Hepatocyte (in vitro differentiated cells): Measurements from ENCODE around the gene PLVAP. TPM values are rescaled to one million over a fixed set of nuclear protein-coding genes. Genes with fewer than 3 reads are reported as not detected.

Experiments
- DNase-seq: peaks from one replicate; pipeline ENCODE4 v3.0.0-alpha.2; 2016; ENCODE audit warnings: low spot score
- H2AFZ ChIP-seq: fragments of 200-600 bp; sonication (generic); 2 replicates; pipeline ENCODE4 v1.6.0; 2016; ENCODE audit warnings: antibody characterized with exemption, mild to moderate bottlenecking
- H3K27ac ChIP-seq: fragments of 200-600 bp; sonication (generic); 2 replicates; pipeline ENCODE4 v1.5.1; 2016; ENCODE audit warnings: mild to moderate bottlenecking
- H3K27me3 ChIP-seq: fragments of 200-600 bp; sonication (generic); 2 replicates; pipeline ENCODE4 v1.6.1; 2016
- H3K36me3 ChIP-seq: fragments of 200-600 bp; sonication (generic); replicated peaks from 2 replicates; pipeline ENCODE4 v1.5.1; 2016; ENCODE audit warnings: low read depth; ENCODE audit not compliant: insufficient read depth
- H3K4me1 ChIP-seq: fragments of 200-600 bp; sonication (generic); 2 replicates; pipeline ENCODE4 v1.5.1; 2016; ENCODE audit warnings: mild to moderate bottlenecking, moderate library complexity; ENCODE audit not compliant: insufficient read depth
- H3K4me2 ChIP-seq: fragments of 200-600 bp; sonication (generic); 2 replicates; pipeline ENCODE4 v1.6.0; 2016
- H3K4me3 ChIP-seq: fragments of 200-600 bp; sonication (generic); 2 replicates; pipeline ENCODE4 v1.5.1; 2016; ENCODE audit warnings: mild to moderate bottlenecking
- H3K79me2 ChIP-seq: fragments of 200-600 bp; sonication (generic); 2 replicates; pipeline ENCODE4 v1.6.0; 2017; ENCODE audit warnings: mild to moderate bottlenecking
- H3K9me2 ChIP-seq: fragments of 200-600 bp; sonication (generic); replicated peaks from 2 replicates; pipeline ENCODE4 v1.6.0; 2017; ENCODE audit warnings: mild to moderate bottlenecking; ENCODE audit not compliant: insufficient read depth
- H3K9me3 ChIP-seq: fragments of 200-600 bp; sonication (generic); 2 replicates; pipeline ENCODE4 v1.5.1; 2016; ENCODE audit warnings: low read depth, mild to moderate bottlenecking
- H4K20me1 ChIP-seq: fragments of 200-600 bp; sonication (generic); 2 replicates; pipeline ENCODE4 v1.6.0; 2016; ENCODE audit warnings: mild to moderate bottlenecking; ENCODE audit not compliant: insufficient read depth, poor library complexity, severe bottlenecking
- CTCF ChIP-seq: fragments of 200-600 bp; sonication (generic); IDR thresholded peaks from 2 replicates; pipeline ENCODE4 v1.5.1; 2016; ENCODE audit warnings: antibody characterized with exemption, mild to moderate bottlenecking; ENCODE audit not compliant: poor library complexity
- EZH2 ChIP-seq: fragments of 200-600 bp; sonication (generic); IDR thresholded peaks from 2 replicates; pipeline ENCODE4 v1.6.1; 2016; ENCODE audit warnings: antibody characterized with exemption, mild to moderate bottlenecking, borderline replicate concordance
- EZH2phosphoT487 ChIP-seq: fragments of 200-600 bp; sonication (generic); IDR thresholded peaks from one replicate; pipeline ENCODE4 v1.6.1; 2018; ENCODE audit warnings: antibody characterized with exemption, mild to moderate bottlenecking, low read depth, moderate library complexity; ENCODE audit not compliant: unreplicated experiment, severe bottlenecking
- WGBS: methylation state at CpG from one replicate; pipeline ENCODE4 v1.1.6; 2016; ENCODE audit warnings: low lambda C conversion rate; ENCODE audit errors: missing lambda C conversion rate; 5-methylcytosine and 5-hydroxymethylcytosine counted together
- polyA plus RNA-seq: library from polyadenylated mRNA; unstranded; fragments of >200 nt; fragmentation: Nextera tagmentation; extraction: Ambion mirVana; gene quantifications from 2 replicates; pipeline ENCODE4 v1.2.1, GENCODE V29; 2016
- total RNA-seq: library from RNA; depleted of rRNA; stranded (reverse); fragments of >200 nt; gene quantifications from 2 replicates; pipeline ENCODE4 v1.2.3, GENCODE V29; 2014

PLVAP gene
- total and polyA plus RNA-seq, 2 experiments from 2014 or later = 1.4 to 5.3 TPM

DNA sequence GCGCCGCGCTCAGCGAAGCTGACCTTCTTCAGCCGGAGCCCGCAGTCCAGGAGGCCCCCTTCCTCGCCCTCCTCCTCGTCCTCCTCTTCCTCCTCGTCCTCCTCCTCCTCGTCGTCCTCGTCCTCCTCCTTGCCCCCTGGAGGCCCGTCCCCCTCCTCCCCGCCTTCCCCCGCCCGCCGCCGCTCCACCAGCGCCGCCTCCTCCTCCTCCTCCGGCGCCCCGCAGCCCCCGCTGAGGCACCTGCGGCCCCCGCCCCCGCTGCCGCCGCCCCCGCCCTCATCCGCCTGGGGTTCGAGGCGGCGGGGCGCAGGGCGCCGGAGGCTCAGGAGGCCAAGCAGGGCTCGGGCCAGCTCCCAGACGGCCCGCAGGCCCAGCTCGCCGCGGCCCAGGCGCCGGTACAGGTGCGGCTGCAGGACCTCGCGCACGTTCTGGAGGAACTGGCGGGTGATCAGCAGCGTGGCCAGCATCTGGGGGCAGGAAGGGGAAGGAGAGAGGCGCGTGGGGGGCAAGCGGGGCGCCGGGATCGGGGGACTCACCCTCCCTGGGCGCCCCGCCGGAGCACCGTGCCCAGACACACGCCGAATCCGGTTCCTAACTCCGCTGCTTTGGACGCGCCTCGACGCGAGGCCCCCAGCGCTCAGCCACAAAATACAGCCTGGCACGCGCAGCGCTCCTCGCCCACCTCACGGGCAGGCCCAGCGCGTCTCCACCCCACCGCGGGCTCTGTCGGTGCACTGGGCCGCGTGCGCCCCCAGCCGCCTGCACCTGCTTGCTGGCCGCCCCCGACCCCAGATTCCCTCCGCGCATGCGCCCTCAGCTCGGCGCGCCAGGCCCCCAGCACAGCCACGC, 48.4 kb downstream of the PLVAP start:
- peaks cover 2% of the 10 kb centered on the region for H3K79me2 ChIP-seq
- DNase-seq = peak; percentile 39
- H3K36me3 ChIP-seq = no peaks in the 10 kb centered on the region
- no peaks in the 10 kb centered on the region for H3K27me3 ChIP-seq
- no peak overlapping the region for H3K4me3 ChIP-seq
- TF ChIP-seq EZH2phosphoT487 = no peak
- TF ChIP-seq EZH2 = no peak
- TF ChIP-seq CTCF = no peak
- peak overlapping the region; percentile 94 for H3K4me2 ChIP-seq
- H3K4me1 ChIP-seq = peaks cover 14% of the 10 kb centered on the region
- H3K27ac ChIP-seq = peak overlapping the region; percentile 85
- H4K20me1 ChIP-seq = no peaks in the 10 kb centered on the region
- 25% methylated on average over 19 of the region's 94 CpGs for WGBS
- no peaks in the 10 kb centered on the region for H3K9me3 ChIP-seq
- peak overlapping the region; percentile 90 for H2AFZ ChIP-seq
- H3K9me2 ChIP-seq = no peaks in the 10 kb centered on the region

DNA sequence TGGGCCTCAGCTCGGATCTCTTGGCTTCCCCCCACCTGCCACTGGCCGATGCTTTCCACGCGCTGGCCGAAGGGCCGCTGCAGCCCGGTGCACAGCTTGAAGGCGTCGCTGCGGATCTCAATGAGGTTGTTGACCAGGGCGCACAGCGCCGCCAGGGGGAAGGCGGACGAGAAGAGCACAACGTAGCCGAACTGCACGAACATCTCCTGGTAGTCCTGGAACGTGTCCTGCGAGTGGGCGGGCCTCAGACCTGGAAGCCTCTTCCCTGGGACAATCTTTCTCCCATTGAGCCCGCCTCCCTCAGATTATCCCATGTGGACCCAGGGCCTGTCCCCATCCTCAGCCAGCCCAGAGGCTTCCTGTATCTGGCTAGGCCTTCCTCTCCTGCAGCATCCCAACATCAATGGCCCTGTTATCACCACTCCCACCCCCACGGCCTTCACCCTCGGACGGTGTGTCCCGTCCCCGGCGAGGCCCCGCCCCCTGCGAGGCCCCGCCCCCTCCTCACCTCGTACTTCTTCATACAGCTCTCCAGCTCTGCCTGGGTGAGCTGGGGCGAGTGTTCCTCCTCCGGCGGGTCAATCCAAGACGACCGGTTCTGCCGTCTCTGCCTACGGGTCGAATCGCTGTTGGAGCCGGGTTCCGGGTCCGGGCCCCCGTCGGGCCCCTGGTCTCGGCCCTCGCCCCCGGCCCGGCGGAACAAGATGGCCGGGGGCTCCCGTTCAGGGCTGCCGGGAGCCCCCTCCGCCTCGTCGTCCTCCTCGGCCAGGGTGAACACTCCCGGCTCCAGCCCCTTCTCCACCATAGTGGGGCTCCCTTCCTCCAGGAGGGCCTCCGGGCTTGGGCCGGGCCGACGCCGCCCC, 49.3 kb downstream of the PLVAP start:
- Histone ChIP-seq H3K4me3 (no peak overlapping the region), H3K27ac (peak overlapping the region; percentile 85), H3K27me3 (no peaks in the 10 kb centered on the region), H3K79me2 (no peaks in the 10 kb centered on the region), H3K4me2 (peak overlapping the region; percentile 94), H3K36me3 (no peaks in the 10 kb centered on the region), H3K4me1 (peaks cover 12% of the 10 kb centered on the region), H2AFZ (peak overlapping the region; percentile 90), H4K20me1 (no peaks in the 10 kb centered on the region), H3K9me3 (no peaks in the 10 kb centered on the region), H3K9me2 (no peaks in the 10 kb centered on the region)
- WGBS = 16% methylated on average over 47 of the region's 64 CpGs
- peak; percentile 89 for DNase-seq
- TF ChIP-seq CTCF (peak; percentile 47), EZH2 (no peak)

GRCh38 chr19:17327068-17327653, 50.0 kb downstream of the PLVAP start:
- Histone ChIP-seq H3K9me2 (no peaks in the 10 kb centered on the region), H3K36me3 (no peaks in the 10 kb centered on the region), H3K4me1 (peaks cover 12% of the 10 kb centered on the region), H3K79me2 (no peaks in the 10 kb centered on the region), H2AFZ (no peak overlapping the region), H3K9me3 (no peaks in the 10 kb centered on the region), H4K20me1 (no peaks in the 10 kb centered on the region), H3K27me3 (no peaks in the 10 kb centered on the region), H3K4me3 (no peak overlapping the region), H3K27ac (no peak overlapping the region), H3K4me2 (peak overlapping the region; percentile 94)
- WGBS = 86% methylated on average over 23 of the region's 27 CpGs
- TF ChIP-seq CTCF (no peak), EZH2 (no peak), EZH2phosphoT487 (no peak)
- DNase-seq = no peak
